Measurements from ENCODE around the gene AKAP6. TPM values are rescaled to one million over a fixed set of nuclear protein-coding genes. Genes with fewer than 3 reads are reported as not detected.

The AKAP6 gene
- total RNA-seq, 1 donor from 2014 or later: 1.3 TPM

GRCh38 chr14:32635061-32635719, 306.1 kb downstream of the AKAP6 start:
- DNase-seq (ENCODE audit: low read depth): no peak
- no peak overlapping the region for H3K4me3 ChIP-seq (ENCODE audit: low read depth, low read length)
- no peaks in the 10 kb centered on the region for H3K36me3 ChIP-seq (ENCODE audit: control insufficient read depth, insufficient read depth, low read length)
- TF ChIP-seq, protein P1, sequence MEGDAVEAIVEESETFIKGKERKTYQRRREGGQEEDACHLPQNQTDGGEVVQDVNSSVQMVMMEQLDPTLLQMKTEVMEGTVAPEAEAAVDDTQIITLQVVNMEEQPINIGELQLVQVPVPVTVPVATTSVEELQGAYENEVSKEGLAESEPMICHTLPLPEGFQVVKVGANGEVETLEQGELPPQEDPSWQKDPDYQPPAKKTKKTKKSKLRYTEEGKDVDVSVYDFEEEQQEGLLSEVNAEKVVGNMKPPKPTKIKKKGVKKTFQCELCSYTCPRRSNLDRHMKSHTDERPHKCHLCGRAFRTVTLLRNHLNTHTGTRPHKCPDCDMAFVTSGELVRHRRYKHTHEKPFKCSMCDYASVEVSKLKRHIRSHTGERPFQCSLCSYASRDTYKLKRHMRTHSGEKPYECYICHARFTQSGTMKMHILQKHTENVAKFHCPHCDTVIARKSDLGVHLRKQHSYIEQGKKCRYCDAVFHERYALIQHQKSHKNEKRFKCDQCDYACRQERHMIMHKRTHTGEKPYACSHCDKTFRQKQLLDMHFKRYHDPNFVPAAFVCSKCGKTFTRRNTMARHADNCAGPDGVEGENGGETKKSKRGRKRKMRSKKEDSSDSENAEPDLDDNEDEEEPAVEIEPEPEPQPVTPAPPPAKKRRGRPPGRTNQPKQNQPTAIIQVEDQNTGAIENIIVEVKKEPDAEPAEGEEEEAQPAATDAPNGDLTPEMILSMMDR (IDR thresholded peaks at IDR 0.05; ENCODE audit: insufficient read depth, low read length, poor library complexity, severe bottlenecking): no peak
- H3K27me3 ChIP-seq (ENCODE audit: control insufficient read depth, insufficient read depth, low read length): no peaks in the 10 kb centered on the region

DNA sequence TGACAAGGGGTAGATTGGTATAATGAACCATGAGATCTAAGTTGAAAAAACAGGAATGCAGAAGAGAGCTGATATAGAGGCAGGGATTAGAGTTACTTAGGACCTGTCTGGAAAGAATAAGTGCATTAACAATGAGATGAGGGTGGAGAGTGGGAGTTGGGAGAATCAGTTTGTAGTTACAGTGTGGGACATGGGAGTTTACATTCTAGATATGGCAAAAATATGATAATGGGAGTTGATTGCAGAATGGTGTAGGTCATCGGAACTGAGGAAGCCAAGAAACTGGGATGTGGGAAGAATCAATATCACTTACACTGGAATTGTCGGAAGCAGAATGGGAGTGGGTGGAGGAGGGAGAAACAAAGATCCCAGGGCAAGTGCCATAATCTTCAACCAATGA, 308.5 kb downstream of the AKAP6 start:
- TF ChIP-seq, protein P1 (IDR thresholded peaks at IDR 0.05; ENCODE audit: insufficient read depth, low read length, poor library complexity, severe bottlenecking): no peak
- H3K27me3 ChIP-seq (ENCODE audit: control insufficient read depth, insufficient read depth, low read length): no peaks in the 10 kb centered on the region
- no peak for DNase-seq (ENCODE audit: low read depth)
- no peaks in the 10 kb centered on the region for H3K36me3 ChIP-seq (ENCODE audit: control insufficient read depth, insufficient read depth, low read length)
- H3K4me3 ChIP-seq (ENCODE audit: low read depth, low read length): no peak overlapping the region

- Histone ChIP-seq H3K4me3 (ENCODE audit: low read depth, low read length) (no peak overlapping the region), H3K36me3 (ENCODE audit: control insufficient read depth, insufficient read depth, low read length) (no peaks in the 10 kb centered on the region), H3K27me3 (ENCODE audit: control insufficient read depth, insufficient read depth, low read length) (no peaks in the 10 kb centered on the region)
- TF ChIP-seq, protein P1 (IDR thresholded peaks at IDR 0.05; ENCODE audit: insufficient read depth, low read length, poor library complexity, severe bottlenecking): no peak
- DNase-seq (ENCODE audit: low read depth): no peak
Measured at GRCh38 chr14:32639208-32639607, 310.1 kb downstream of the AKAP6 start.

DNA sequence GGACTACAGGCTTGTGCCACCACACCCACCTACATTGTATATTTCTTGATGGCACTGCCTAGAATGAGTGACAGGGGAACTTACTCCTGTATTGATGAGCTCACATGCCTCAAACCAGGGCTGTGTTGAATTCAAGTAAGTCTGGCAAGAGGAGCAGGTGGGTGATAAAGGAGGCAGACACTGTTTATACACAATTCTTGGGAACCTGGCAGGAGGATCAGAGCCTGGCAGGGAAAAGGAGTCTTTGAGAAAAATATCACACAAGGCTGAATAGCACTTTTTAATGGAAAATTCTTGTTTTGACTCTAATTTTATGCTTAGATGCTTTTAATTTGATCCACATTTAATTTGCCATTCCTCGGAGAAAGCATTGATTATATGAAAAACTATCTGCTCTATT, 316.5 kb downstream of the AKAP6 start:
- Histone ChIP-seq H3K4me3 (ENCODE audit: low read depth, low read length) (no peak overlapping the region), H3K27me3 (ENCODE audit: control insufficient read depth, insufficient read depth, low read length) (no peaks in the 10 kb centered on the region), H3K36me3 (ENCODE audit: control insufficient read depth, insufficient read depth, low read length) (no peaks in the 10 kb centered on the region)
- TF ChIP-seq, protein P1 (IDR thresholded peaks at IDR 0.05; ENCODE audit: insufficient read depth, low read length, poor library complexity, severe bottlenecking): no peak
- DNase-seq (ENCODE audit: low read depth): no peak

- TF ChIP-seq, protein P1 (IDR thresholded peaks at IDR 0.05; ENCODE audit: insufficient read depth, low read length, poor library complexity, severe bottlenecking): no peak
- no peak for DNase-seq (ENCODE audit: low read depth)
- Histone ChIP-seq H3K27me3 (ENCODE audit: control insufficient read depth, insufficient read depth, low read length) (no peaks in the 10 kb centered on the region), H3K4me3 (ENCODE audit: low read depth, low read length) (no peak overlapping the region), H3K36me3 (ENCODE audit: control insufficient read depth, insufficient read depth, low read length) (no peaks in the 10 kb centered on the region)
Measured at GRCh38 chr14:32648434-32648833, 319.3 kb downstream of the AKAP6 start.

GRCh38 chr14:32650030-32650429, 320.9 kb downstream of the AKAP6 start:
- H3K36me3 ChIP-seq (ENCODE audit: control insufficient read depth, insufficient read depth, low read length): no peaks in the 10 kb centered on the region
- DNase-seq (ENCODE audit: low read depth): no peak
- H3K27me3 ChIP-seq (ENCODE audit: control insufficient read depth, insufficient read depth, low read length): no peaks in the 10 kb centered on the region
- TF ChIP-seq, protein P1 (IDR thresholded peaks at IDR 0.05; ENCODE audit: insufficient read depth, low read length, poor library complexity, severe bottlenecking): no peak
- no peak overlapping the region for H3K4me3 ChIP-seq (ENCODE audit: low read depth, low read length)

All from kidney epithelial cell (primary cell).